Measurements from ENCODE around the gene SNF8.

DNA sequence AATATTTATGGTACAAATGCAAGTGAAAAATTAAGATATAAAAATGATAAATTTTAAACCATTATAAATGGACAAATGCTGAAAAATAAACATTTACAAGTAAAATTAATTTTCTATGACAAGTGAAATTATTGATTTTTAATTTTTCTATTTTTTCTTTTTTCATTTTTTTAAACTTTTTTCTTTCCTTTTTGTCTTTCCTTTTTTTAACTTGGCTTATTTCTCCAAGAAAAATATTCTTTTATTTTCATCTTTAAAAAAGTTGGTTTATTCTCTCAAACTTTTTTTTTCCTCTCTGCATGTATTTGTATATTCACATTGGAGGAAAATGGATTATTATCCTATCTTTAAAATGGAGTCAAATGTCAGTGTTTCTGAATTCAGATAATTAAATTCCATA lies 48.7 kb upstream of the SNF8 start:
- TF ChIP-seq, protein P1, sequence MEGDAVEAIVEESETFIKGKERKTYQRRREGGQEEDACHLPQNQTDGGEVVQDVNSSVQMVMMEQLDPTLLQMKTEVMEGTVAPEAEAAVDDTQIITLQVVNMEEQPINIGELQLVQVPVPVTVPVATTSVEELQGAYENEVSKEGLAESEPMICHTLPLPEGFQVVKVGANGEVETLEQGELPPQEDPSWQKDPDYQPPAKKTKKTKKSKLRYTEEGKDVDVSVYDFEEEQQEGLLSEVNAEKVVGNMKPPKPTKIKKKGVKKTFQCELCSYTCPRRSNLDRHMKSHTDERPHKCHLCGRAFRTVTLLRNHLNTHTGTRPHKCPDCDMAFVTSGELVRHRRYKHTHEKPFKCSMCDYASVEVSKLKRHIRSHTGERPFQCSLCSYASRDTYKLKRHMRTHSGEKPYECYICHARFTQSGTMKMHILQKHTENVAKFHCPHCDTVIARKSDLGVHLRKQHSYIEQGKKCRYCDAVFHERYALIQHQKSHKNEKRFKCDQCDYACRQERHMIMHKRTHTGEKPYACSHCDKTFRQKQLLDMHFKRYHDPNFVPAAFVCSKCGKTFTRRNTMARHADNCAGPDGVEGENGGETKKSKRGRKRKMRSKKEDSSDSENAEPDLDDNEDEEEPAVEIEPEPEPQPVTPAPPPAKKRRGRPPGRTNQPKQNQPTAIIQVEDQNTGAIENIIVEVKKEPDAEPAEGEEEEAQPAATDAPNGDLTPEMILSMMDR (IDR thresholded peaks at IDR 0.05): no peak
- TF ChIP-seq POLR2A (IDR thresholded peaks at IDR 0.05): no peak

All from breast epithelium (tissue), 3 donors.